ENCODE results near the gene POTEM.
"Not testable (repeated sequence)": the region's sequence is repeated elsewhere in the genome, so short reads cannot be mapped to it uniquely, and the experiment has no call there.

POTEM gene

DNA sequence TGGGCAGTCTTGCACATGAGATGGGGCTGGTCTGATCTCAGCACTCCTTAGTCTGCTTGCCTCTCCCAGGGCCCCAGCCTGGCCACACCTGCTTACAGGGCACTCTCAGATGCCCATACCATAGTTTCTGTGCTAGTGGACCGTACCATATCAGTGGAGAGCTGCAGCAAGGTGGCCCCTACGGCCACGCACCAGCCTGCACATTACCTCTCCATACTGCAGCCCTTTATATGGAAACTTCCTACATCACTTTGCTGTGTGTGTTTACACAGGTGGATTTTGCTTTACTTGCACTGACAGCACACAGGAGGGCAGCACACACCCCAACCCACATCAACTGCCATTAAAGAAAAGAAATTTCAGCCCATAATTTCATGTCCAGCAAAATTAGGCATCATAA lies 35.3 kb downstream of the POTEM start:
- H3K36me3 ChIP-seq (ENCODE audit: insufficient read depth, low read depth, low read length); H3K9me3 ChIP-seq (ENCODE audit: insufficient read depth, low read depth, low read length); H3K27me3 ChIP-seq (ENCODE audit: insufficient read depth, low read length); H3K9ac ChIP-seq (ENCODE audit: low read depth, low read length); H3K4me1 ChIP-seq (ENCODE audit: insufficient read depth, low read length); H3K27ac ChIP-seq (ENCODE audit: low read length); H3K4me3 ChIP-seq (ENCODE audit: low read length): not testable (repeated sequence)

DNA sequence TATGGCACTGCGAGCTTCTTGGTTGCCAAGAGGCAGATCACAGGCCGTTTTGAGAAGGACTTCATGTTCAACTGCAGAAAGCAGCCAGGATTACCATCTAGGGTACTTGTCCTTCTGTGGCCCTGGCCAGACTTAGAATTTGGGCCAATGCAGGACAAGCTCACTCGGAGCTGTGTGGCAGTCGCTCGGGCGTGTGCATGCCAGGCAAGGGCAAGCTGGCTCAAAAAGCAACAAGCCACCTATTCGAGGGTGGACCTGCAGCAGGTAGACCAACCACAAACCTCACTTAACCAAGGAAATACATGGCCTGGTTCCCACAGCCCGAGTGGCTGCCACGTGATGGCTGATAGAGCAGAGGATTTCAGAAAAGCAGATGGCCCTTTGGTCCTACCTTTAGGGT lies 39.3 kb downstream of the POTEM start:
- not testable (repeated sequence) for H3K4me1 ChIP-seq (ENCODE audit: insufficient read depth, low read length); H3K27me3 ChIP-seq (ENCODE audit: insufficient read depth, low read length); H3K36me3 ChIP-seq (ENCODE audit: insufficient read depth, low read depth, low read length); H3K9ac ChIP-seq (ENCODE audit: low read depth, low read length); H3K4me3 ChIP-seq (ENCODE audit: low read length); H3K27ac ChIP-seq (ENCODE audit: low read length); H3K9me3 ChIP-seq (ENCODE audit: insufficient read depth, low read depth, low read length)

DNA sequence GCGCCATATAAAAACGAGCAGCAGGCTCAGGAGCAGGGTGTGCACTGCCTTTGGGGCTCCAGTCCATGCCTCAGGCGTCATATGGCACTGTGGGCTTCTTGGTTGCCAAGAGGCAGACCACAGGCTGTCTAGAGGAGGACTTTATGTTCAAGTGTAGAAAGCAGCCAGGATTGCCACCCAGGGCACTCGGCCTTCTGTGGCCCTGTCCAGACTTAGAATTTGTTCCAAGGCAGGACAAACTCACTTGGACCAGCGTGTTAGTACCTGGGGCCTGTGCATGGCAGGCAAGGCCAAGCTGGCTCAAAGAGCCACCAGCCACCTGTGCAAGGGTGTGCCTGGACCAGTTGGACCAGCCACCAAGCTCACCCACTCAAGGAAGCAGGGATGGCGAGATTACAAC lies 40.4 kb downstream of the POTEM start:
- not testable (repeated sequence) for H3K9me3 ChIP-seq (ENCODE audit: insufficient read depth, low read depth, low read length); H3K4me3 ChIP-seq (ENCODE audit: low read length); H3K27ac ChIP-seq (ENCODE audit: low read length); H3K27me3 ChIP-seq (ENCODE audit: insufficient read depth, low read length); H3K4me1 ChIP-seq (ENCODE audit: insufficient read depth, low read length); H3K9ac ChIP-seq (ENCODE audit: low read depth, low read length); H3K36me3 ChIP-seq (ENCODE audit: insufficient read depth, low read depth, low read length)

DNA sequence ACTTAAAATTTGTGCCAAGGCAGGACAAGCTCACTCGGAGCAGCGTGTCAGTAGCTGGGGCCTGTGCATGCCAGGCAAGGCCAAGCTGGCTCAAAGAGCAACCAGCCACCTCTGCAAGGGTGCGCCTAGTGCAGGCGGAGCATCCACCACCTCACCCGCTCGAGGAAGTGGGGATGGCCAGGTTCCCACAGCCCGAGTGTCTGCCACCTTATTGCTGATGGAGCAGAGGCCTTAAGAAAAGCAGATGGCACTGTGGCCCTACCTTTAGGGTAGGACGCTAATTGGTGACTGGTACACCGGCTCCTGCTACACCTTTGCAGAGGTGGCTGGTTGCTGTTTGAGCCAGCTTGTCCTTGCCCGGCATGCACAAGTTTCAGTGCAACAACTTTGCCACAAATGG lies 43.8 kb downstream of the POTEM start:
- not testable (repeated sequence) for H3K4me1 ChIP-seq (ENCODE audit: insufficient read depth, low read length); H3K9ac ChIP-seq (ENCODE audit: low read depth, low read length); H3K4me3 ChIP-seq (ENCODE audit: low read length); H3K36me3 ChIP-seq (ENCODE audit: insufficient read depth, low read depth, low read length); H3K9me3 ChIP-seq (ENCODE audit: insufficient read depth, low read depth, low read length); H3K27ac ChIP-seq (ENCODE audit: low read length); H3K27me3 ChIP-seq (ENCODE audit: insufficient read depth, low read length)

DNA sequence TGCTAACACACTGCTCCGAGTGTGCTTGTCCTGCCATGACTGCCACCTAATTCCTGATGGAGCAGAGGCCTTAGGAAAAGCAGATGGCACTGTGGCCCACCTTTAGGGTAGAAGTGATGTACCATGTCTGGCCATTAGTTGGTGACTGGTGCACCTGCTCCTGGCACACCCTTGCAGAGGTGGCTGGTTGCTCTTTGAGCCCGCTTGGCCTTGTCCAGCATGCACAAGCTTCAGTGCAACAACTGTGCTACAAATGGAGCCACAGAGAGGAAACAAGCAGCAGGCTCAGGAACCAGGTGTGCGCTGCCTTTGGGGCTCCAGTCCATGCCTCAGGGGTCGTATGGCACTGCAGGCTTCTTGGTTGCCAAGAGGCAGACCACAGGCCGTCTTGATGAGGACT lies 44.5 kb downstream of the POTEM start:
- H3K4me1 ChIP-seq (ENCODE audit: insufficient read depth, low read length); H3K27ac ChIP-seq (ENCODE audit: low read length); H3K36me3 ChIP-seq (ENCODE audit: insufficient read depth, low read depth, low read length); H3K9ac ChIP-seq (ENCODE audit: low read depth, low read length); H3K9me3 ChIP-seq (ENCODE audit: insufficient read depth, low read depth, low read length); H3K27me3 ChIP-seq (ENCODE audit: insufficient read depth, low read length); H3K4me3 ChIP-seq (ENCODE audit: low read length): not testable (repeated sequence)

DNA sequence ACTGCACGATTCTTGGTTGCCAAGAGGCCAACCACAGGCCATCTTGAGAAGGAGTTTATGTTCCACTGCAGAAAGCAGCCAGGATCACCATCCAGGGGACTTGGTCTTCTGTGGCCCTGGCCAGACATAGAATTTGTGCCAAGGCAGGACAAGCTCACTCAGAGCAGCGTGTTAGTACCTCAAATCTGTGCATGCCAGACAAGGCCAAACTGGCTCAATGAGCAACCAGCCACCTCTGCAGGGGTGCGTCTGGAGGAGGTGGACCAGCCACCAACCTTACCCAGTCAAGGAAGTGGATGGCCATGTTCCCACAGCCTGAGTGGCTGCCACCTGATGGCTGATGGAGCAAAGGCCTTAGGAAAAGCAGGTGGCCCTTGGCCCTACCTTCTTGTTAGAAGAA lies 48.0 kb downstream of the POTEM start:
- not testable (repeated sequence) for H3K36me3 ChIP-seq (ENCODE audit: insufficient read depth, low read depth, low read length); H3K27ac ChIP-seq (ENCODE audit: low read length); H3K4me3 ChIP-seq (ENCODE audit: low read length); H3K27me3 ChIP-seq (ENCODE audit: insufficient read depth, low read length); H3K9ac ChIP-seq (ENCODE audit: low read depth, low read length); H3K9me3 ChIP-seq (ENCODE audit: insufficient read depth, low read depth, low read length); H3K4me1 ChIP-seq (ENCODE audit: insufficient read depth, low read length)

DNA sequence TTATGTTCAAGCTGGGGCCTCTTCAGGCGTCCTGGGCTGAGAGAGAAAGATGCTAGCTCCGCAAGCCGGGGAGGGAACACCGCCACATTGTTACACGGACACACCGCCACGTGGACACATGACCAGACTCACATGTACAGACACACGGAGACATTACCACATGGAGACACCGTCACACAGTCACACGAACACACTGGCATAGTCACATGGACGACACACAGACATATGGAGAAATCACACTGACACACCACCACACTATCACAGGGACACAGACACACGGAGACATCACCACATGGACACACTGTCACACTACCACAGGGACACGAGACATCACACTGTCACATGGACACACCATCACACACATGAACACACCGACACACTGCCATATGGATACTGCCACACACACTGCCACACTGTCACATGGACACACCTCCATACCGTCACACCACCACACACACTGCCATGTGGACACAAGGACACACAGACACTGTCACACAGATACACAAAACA lies 57.9 kb downstream of the POTEM start:
- H3K27me3 ChIP-seq (ENCODE audit: insufficient read depth, low read length); H3K4me1 ChIP-seq (ENCODE audit: insufficient read depth, low read length); H3K4me3 ChIP-seq (ENCODE audit: low read length); H3K27ac ChIP-seq (ENCODE audit: low read length); H3K9ac ChIP-seq (ENCODE audit: low read depth, low read length); H3K9me3 ChIP-seq (ENCODE audit: insufficient read depth, low read depth, low read length); H3K36me3 ChIP-seq (ENCODE audit: insufficient read depth, low read depth, low read length): not testable (repeated sequence)

DNA sequence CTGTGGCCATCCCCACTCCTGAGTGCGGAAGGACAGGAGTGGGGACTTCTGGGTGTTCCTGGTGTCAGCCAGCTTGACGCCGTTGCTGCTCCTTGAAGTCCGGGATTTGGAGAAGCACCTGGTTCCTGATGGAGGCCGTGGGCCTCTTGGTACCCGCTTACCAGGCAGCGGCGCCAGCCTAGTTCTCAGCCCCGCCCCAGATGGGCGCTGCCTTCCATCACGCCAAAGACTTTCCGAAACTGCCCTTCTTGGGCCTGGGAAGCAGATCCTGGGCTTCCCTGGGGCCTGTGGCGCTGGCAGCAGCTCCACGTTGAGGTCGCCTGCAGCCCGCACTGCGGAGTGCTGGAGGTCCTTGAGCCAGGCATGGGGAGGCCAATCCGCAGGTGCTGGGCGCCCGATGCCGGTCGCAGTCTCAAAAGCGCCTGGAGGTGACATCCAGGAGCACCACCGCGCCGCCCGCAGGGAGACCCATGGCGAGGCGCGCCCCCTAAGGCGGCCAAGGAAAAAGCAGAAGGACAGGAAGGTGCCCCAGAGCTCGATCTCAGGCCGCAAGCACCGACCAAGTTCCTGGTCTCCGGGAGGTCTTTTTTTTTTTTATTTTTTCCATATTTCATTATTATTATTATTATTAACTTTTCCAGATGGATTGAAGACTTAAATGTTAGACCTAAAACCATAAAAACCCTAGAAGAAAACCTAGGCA lies 59.6 kb downstream of the POTEM start:
- not testable (repeated sequence) for H3K4me1 ChIP-seq (ENCODE audit: insufficient read depth, low read length); H3K9ac ChIP-seq (ENCODE audit: low read depth, low read length); H3K27ac ChIP-seq (ENCODE audit: low read length); H3K27me3 ChIP-seq (ENCODE audit: insufficient read depth, low read length); H3K36me3 ChIP-seq (ENCODE audit: insufficient read depth, low read depth, low read length); H3K9me3 ChIP-seq (ENCODE audit: insufficient read depth, low read depth, low read length); H3K4me3 ChIP-seq (ENCODE audit: low read length)

DNA sequence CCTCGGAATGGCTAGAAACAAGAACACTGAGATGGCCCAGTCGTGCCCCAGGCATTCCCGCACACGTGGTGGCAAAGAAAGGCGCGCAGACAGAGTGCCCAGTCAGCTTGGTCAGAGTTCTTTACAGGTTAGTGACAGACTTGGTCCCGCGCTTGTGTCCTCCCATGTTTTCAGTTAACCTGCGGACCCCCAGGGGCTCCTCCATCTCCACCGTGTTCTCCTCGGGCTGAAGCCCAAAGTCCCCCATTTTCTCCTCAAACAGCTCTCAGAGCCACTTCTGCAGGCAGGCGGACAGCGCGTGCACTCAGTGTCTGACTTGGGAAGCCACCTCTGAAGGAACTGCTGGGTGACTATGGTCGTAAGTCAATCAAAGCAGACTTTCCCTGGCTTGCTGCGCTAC lies 60.7 kb downstream of the POTEM start:
- not testable (repeated sequence) for H3K9ac ChIP-seq (ENCODE audit: low read depth, low read length); H3K27ac ChIP-seq (ENCODE audit: low read length); H3K36me3 ChIP-seq (ENCODE audit: insufficient read depth, low read depth, low read length); H3K27me3 ChIP-seq (ENCODE audit: insufficient read depth, low read length); H3K4me1 ChIP-seq (ENCODE audit: insufficient read depth, low read length); H3K9me3 ChIP-seq (ENCODE audit: insufficient read depth, low read depth, low read length); H3K4me3 ChIP-seq (ENCODE audit: low read length)

DNA sequence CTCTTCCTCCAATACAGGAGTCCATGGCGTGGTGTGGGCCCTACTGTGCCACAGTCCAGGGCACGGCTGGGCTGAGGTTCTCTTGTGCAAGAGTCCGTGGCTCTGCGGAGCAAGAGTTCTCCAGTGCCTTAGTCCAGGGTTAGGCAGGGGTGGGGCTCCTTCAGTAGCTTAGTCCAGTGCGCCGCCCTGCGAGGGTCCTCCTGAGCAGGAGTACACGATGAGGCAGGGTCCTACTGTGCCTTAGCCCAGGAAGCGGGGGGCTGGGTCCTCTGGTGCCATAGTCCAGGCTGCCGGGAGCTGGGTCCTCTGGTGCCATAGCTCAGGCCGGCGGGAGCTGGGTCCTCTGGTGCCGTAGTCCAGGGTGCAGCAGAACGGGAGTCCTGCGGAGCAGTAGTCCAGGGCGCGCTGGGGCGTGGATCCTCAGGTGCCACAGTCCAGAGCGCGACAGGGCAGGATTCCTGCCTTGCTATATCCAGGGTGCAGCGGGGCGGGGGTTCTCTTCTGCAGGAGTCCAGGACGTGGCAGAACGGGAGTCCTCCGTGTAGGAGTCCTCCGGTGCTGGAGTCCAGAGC lies 69.7 kb downstream of the POTEM start:
- not testable (repeated sequence) for H3K36me3 ChIP-seq (ENCODE audit: insufficient read depth, low read depth, low read length); H3K9me3 ChIP-seq (ENCODE audit: insufficient read depth, low read depth, low read length); H3K4me3 ChIP-seq (ENCODE audit: low read length); H3K9ac ChIP-seq (ENCODE audit: low read depth, low read length); H3K4me1 ChIP-seq (ENCODE audit: insufficient read depth, low read length); H3K27me3 ChIP-seq (ENCODE audit: insufficient read depth, low read length); H3K27ac ChIP-seq (ENCODE audit: low read length)

DNA sequence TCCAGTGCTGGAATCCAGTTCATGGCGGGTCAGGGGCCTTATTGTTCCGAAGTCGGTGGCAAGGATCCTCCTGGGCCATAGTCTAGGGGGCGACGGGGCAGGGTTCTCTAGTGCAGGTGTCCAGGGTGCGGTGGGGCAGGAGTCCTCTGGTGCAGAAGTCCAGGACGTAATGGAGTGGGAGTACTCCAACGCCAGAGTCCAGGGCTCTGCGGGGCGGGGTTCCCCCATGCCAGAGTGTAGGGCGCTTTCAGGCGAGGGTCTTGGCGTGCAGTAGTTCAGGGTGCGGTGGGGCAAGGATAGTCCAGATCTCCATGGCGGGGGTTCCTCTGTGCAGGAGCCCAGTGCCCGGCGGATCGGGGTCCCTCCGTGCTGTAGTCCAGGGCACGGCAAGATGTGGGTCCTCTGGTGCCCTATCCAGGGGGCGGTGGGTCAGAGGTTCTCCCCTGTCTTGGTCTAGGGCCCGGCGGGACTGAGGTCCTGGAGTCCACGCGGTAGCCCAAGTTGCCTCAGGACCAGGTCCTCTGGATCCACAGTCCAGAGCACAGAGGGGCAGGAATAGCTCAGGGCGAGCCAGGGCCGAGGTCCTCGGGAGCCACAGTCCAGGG lies 70.9 kb downstream of the POTEM start:
- not testable (repeated sequence) for H3K4me1 ChIP-seq (ENCODE audit: insufficient read depth, low read length); H3K4me3 ChIP-seq (ENCODE audit: low read length); H3K9me3 ChIP-seq (ENCODE audit: insufficient read depth, low read depth, low read length); H3K27ac ChIP-seq (ENCODE audit: low read length); H3K9ac ChIP-seq (ENCODE audit: low read depth, low read length); H3K27me3 ChIP-seq (ENCODE audit: insufficient read depth, low read length); H3K36me3 ChIP-seq (ENCODE audit: insufficient read depth, low read depth, low read length)

DNA sequence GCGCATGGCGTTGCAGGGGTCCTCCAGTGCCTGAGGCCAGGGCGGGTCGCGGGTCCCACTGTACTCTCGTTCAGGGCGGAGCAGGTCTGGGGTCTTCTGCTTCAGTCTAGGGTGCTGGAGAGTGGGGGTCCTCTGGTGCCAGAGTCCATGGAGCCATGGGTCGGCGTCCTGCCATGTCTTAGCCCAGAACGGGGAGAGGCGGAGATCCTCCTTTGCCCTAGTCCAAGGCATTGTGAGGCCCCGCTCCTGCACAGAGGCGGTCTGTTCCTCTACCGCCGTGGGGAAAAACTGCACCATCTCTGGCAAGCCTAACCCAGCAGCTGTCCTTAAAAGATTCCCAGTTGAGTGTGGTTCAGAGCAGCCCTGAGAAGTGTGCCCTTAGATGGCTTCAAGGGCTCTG lies 71.6 kb downstream of the POTEM start:
- not testable (repeated sequence) for H3K9me3 ChIP-seq (ENCODE audit: insufficient read depth, low read depth, low read length); H3K27me3 ChIP-seq (ENCODE audit: insufficient read depth, low read length); H3K4me1 ChIP-seq (ENCODE audit: insufficient read depth, low read length); H3K36me3 ChIP-seq (ENCODE audit: insufficient read depth, low read depth, low read length); H3K4me3 ChIP-seq (ENCODE audit: low read length); H3K9ac ChIP-seq (ENCODE audit: low read depth, low read length); H3K27ac ChIP-seq (ENCODE audit: low read length)
